Esophagus muscularis mucosa (tissue), 3 donors: ENCODE results near the gene CACHD1.

Experiments
- CTCF ChIP-seq, 3 experiments: fragments of 200-600 bp in 2 of 3; fragments of 450-650 bp in 1 of 3; sonication (generic) in 2 of 3; IDR thresholded peaks; one replicate each; pipeline ENCODE4 v1.5.1; 2017 to 2019; ENCODE audit warnings: antibody characterized with exemption in 3 of 3, mild to moderate bottlenecking in 2 of 3, moderate library complexity in 1 of 3
- POLR2A ChIP-seq: fragments of 450-650 bp; IDR thresholded peaks from one replicate; pipeline ENCODE4 v1.6.1; 2017; ENCODE audit warnings: antibody characterized with exemption, moderate library complexity, mild to moderate bottlenecking, low read depth

- TF ChIP-seq CTCF (IDR thresholded peaks at IDR 0.05) (no peak), POLR2A (no peak)
Measured at GRCh38 chr1:64505232-64505943, 35.5 kb downstream of the CACHD1 start.
